H1 (cell line): ENCODE measurements around the gene SLC35G6. TPM values are rescaled to one million over a fixed set of nuclear protein-coding genes. Genes with fewer than 3 reads are reported as not detected.

Source experiments
- CBX5 ChIP-seq: fragments of 300-800, 300-1000 bp; sonication (generic); IDR thresholded peaks from 2 replicates; pipeline ENCODE4 v1.7.1; 2016; ENCODE audit warnings: antibody characterized with exemption, low read length, low read depth
- POU5F1 ChIP-seq: IDR thresholded peaks from 2 replicates; pipeline ENCODE4 v1.6.1; 2011; ENCODE audit warnings: low read depth, mild to moderate bottlenecking, low read length, moderate library complexity
- polyA plus RNA-seq, 7 experiments: library from polyadenylated mRNA; depleted of rRNA in 3 of 7; stranded (reverse) in 5 of 7; unstranded in 2 of 7; fragments of >200 nt in 5 of 7; fragments of 200-250 nt in 2 of 7; gene quantifications; 1 replicate in 5 of 7; 2 replicates in 1 of 7; 4 replicates in 1 of 7; pipeline versions ENCODE4 v1.2.1 to v1.2.3, GENCODE V29; 2011 to 2013; ENCODE audit warnings: missing spikeins in 2 of 7, mixed read lengths in 2 of 7
- total RNA-seq: library from RNA; stranded (reverse); fragmentation: NEBNext Ultra II Directional; extraction: Animal tissue kit (Norgen Biotek cat#: 25700); gene quantifications from 2 replicates; pipeline ENCODE4 v1.2.1, GENCODE V29; 2021
- TF ChIP-seq, protein P1 (sequence below): fragments of 300-600 bp; sonication (generic); IDR thresholded peaks from 2 replicates; pipeline ENCODE4 v1.7.1; 2012; ENCODE audit warnings: low read length, moderate library complexity, mild to moderate bottlenecking, inconsistent platforms; ENCODE audit not compliant: insufficient replicate concordance

Gene SLC35G6
- total and polyA plus RNA-seq, 2 of the 8 experiments (the other 6 are each of a cell fraction or from before 2014, with no cell fraction given) = 0.05 TPM; not detected in 1

GRCh38 chr17:7513850-7514419, 32.7 kb downstream of the SLC35G6 start (continued):
- TF ChIP-seq, protein P1, sequence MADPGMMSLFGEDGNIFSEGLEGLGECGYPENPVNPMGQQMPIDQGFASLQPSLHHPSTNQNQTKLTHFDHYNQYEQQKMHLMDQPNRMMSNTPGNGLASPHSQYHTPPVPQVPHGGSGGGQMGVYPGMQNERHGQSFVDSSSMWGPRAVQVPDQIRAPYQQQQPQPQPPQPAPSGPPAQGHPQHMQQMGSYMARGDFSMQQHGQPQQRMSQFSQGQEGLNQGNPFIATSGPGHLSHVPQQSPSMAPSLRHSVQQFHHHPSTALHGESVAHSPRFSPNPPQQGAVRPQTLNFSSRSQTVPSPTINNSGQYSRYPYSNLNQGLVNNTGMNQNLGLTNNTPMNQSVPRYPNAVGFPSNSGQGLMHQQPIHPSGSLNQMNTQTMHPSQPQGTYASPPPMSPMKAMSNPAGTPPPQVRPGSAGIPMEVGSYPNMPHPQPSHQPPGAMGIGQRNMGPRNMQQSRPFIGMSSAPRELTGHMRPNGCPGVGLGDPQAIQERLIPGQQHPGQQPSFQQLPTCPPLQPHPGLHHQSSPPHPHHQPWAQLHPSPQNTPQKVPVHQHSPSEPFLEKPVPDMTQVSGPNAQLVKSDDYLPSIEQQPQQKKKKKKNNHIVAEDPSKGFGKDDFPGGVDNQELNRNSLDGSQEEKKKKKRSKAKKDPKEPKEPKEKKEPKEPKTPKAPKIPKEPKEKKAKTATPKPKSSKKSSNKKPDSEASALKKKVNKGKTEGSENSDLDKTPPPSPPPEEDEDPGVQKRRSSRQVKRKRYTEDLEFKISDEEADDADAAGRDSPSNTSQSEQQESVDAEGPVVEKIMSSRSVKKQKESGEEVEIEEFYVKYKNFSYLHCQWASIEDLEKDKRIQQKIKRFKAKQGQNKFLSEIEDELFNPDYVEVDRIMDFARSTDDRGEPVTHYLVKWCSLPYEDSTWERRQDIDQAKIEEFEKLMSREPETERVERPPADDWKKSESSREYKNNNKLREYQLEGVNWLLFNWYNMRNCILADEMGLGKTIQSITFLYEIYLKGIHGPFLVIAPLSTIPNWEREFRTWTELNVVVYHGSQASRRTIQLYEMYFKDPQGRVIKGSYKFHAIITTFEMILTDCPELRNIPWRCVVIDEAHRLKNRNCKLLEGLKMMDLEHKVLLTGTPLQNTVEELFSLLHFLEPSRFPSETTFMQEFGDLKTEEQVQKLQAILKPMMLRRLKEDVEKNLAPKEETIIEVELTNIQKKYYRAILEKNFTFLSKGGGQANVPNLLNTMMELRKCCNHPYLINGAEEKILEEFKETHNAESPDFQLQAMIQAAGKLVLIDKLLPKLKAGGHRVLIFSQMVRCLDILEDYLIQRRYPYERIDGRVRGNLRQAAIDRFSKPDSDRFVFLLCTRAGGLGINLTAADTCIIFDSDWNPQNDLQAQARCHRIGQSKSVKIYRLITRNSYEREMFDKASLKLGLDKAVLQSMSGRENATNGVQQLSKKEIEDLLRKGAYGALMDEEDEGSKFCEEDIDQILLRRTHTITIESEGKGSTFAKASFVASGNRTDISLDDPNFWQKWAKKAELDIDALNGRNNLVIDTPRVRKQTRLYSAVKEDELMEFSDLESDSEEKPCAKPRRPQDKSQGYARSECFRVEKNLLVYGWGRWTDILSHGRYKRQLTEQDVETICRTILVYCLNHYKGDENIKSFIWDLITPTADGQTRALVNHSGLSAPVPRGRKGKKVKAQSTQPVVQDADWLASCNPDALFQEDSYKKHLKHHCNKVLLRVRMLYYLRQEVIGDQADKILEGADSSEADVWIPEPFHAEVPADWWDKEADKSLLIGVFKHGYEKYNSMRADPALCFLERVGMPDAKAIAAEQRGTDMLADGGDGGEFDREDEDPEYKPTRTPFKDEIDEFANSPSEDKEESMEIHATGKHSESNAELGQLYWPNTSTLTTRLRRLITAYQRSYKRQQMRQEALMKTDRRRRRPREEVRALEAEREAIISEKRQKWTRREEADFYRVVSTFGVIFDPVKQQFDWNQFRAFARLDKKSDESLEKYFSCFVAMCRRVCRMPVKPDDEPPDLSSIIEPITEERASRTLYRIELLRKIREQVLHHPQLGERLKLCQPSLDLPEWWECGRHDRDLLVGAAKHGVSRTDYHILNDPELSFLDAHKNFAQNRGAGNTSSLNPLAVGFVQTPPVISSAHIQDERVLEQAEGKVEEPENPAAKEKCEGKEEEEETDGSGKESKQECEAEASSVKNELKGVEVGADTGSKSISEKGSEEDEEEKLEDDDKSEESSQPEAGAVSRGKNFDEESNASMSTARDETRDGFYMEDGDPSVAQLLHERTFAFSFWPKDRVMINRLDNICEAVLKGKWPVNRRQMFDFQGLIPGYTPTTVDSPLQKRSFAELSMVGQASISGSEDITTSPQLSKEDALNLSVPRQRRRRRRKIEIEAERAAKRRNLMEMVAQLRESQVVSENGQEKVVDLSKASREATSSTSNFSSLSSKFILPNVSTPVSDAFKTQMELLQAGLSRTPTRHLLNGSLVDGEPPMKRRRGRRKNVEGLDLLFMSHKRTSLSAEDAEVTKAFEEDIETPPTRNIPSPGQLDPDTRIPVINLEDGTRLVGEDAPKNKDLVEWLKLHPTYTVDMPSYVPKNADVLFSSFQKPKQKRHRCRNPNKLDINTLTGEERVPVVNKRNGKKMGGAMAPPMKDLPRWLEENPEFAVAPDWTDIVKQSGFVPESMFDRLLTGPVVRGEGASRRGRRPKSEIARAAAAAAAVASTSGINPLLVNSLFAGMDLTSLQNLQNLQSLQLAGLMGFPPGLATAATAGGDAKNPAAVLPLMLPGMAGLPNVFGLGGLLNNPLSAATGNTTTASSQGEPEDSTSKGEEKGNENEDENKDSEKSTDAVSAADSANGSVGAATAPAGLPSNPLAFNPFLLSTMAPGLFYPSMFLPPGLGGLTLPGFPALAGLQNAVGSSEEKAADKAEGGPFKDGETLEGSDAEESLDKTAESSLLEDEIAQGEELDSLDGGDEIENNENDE = no peak
- TF ChIP-seq POU5F1 (no peak), CBX5 (no peak)
